Measurements from ENCODE around the gene OR10G3.

OR10G3 gene

GRCh38 chr14:21535545-21536417 lies 44.1 kb downstream of the OR10G3 start:
- TF ChIP-seq FOXP2 (optimal IDR thresholded peaks at IDR 0.05; ENCODE audit: borderline replicate concordance, extremely low read depth, extremely low read length, insufficient read depth) (no peak), POLR2AphosphoS5 (IDR thresholded peaks at IDR 0.05; ENCODE audit: low read depth, low read length) (no peak), TAF1 (IDR thresholded peaks at IDR 0.05; ENCODE audit: borderline replicate concordance, insufficient read depth, low read length) (no peak), SIN3A (IDR thresholded peaks at IDR 0.05; ENCODE audit: borderline replicate concordance, insufficient read depth, low read length) (no peak), REST (IDR thresholded peaks at IDR 0.05; ENCODE audit: insufficient read depth in 1 of 2, low read depth in 2 of 2, low read length in 2 of 2) (no peak)

GRCh38 chr14:21534576-21534975 lies 45.3 kb downstream of the OR10G3 start:
- TF ChIP-seq TAF1 (IDR thresholded peaks at IDR 0.05; ENCODE audit: borderline replicate concordance, insufficient read depth, low read length) (no peak), REST (IDR thresholded peaks at IDR 0.05; ENCODE audit: insufficient read depth in 1 of 2, low read depth in 2 of 2, low read length in 2 of 2) (no peak), SIN3A (IDR thresholded peaks at IDR 0.05; ENCODE audit: borderline replicate concordance, insufficient read depth, low read length) (no peak), FOXP2 (optimal IDR thresholded peaks at IDR 0.05; ENCODE audit: borderline replicate concordance, extremely low read depth, extremely low read length, insufficient read depth) (no peak), POLR2AphosphoS5 (IDR thresholded peaks at IDR 0.05; ENCODE audit: low read depth, low read length) (no peak)

- TF ChIP-seq FOXP2 (optimal IDR thresholded peaks at IDR 0.05; ENCODE audit: borderline replicate concordance, extremely low read depth, extremely low read length, insufficient read depth), result no peak
- TF ChIP-seq TAF1 (IDR thresholded peaks at IDR 0.05; ENCODE audit: borderline replicate concordance, insufficient read depth, low read length), result no peak
- TF ChIP-seq REST (IDR thresholded peaks at IDR 0.05; ENCODE audit: insufficient read depth in 1 of 2, low read depth in 2 of 2, low read length in 2 of 2), result no peak
- TF ChIP-seq POLR2AphosphoS5 (IDR thresholded peaks at IDR 0.05; ENCODE audit: low read depth, low read length), result no peak
- no peak for TF ChIP-seq SIN3A (IDR thresholded peaks at IDR 0.05; ENCODE audit: borderline replicate concordance, insufficient read depth, low read length)
Observed at GRCh38 chr14:21533294-21533693, 46.6 kb downstream of the OR10G3 start.

- no peak for TF ChIP-seq REST (IDR thresholded peaks at IDR 0.05; ENCODE audit: insufficient read depth in 1 of 2, low read depth in 2 of 2, low read length in 2 of 2)
- no peak for TF ChIP-seq FOXP2 (optimal IDR thresholded peaks at IDR 0.05; ENCODE audit: borderline replicate concordance, extremely low read depth, extremely low read length, insufficient read depth)
- no peak for TF ChIP-seq POLR2AphosphoS5 (IDR thresholded peaks at IDR 0.05; ENCODE audit: low read depth, low read length)
- no peak for TF ChIP-seq TAF1 (IDR thresholded peaks at IDR 0.05; ENCODE audit: borderline replicate concordance, insufficient read depth, low read length)
- no peak for TF ChIP-seq SIN3A (IDR thresholded peaks at IDR 0.05; ENCODE audit: borderline replicate concordance, insufficient read depth, low read length)
Observed at GRCh38 chr14:21529515-21529914, 50.4 kb downstream of the OR10G3 start.
